Kidney capillary endothelial cell (primary cell): ENCODE measurements around the gene BRAP.
"Not testable (repeated sequence)": the region's sequence is repeated elsewhere in the genome, so short reads cannot be mapped to it uniquely, and the experiment has no call there.

ENCODE experiments used
- DNase-seq: peaks from one replicate; pipeline ENCODE4 v3.0.0-alpha.2; 2018; ENCODE audit warnings: low spot score

Gene BRAP

GRCh38 chr12:111606767-111607230 is 79.0 kb downstream of the BRAP start:
- DNase-seq: no peak

- no peak for DNase-seq
Observed at GRCh38 chr12:111605911-111606766, 79.6 kb downstream of the BRAP start.

GRCh38 chr12:111602857-111603256 is 82.9 kb downstream of the BRAP start:
- not testable (repeated sequence) for DNase-seq

GRCh38 chr12:111602348-111602747 is 83.4 kb downstream of the BRAP start:
- no peak for DNase-seq

- DNase-seq: not testable (repeated sequence)
Observed at GRCh38 chr12:111600986-111601385, 84.8 kb downstream of the BRAP start.

GRCh38 chr12:111600205-111600642 is 85.5 kb downstream of the BRAP start:
- no peak for DNase-seq

GRCh38 chr12:111599453-111600204 is 86.1 kb downstream of the BRAP start:
- DNase-seq: peak; percentile 80

- DNase-seq: peak; percentile 38
Observed at GRCh38 chr12:111598637-111599452, 86.9 kb downstream of the BRAP start, which contains the start of gene ATXN2. TSS of gene ATXN2 (minus strand) at chr12:111599315. CDS start at chr12:111599034, 281 bp downstream.

GRCh38 chr12:111597831-111598636 is 87.7 kb downstream of the BRAP start:
- peak; percentile 7 for DNase-seq

- DNase-seq: peak; percentile 58
Observed at GRCh38 chr12:111596985-111597830, 88.5 kb downstream of the BRAP start.

GRCh38 chr12:111595341-111595835 is 90.4 kb downstream of the BRAP start:
- DNase-seq: not testable (repeated sequence)
